ENCODE measurements around the gene KCNQ1. TPM values are rescaled to one million over a fixed set of nuclear protein-coding genes. Genes with fewer than 3 reads are reported as not detected.
"Not testable (repeated sequence)": the region's sequence is repeated elsewhere in the genome, so short reads cannot be mapped to it uniquely, and the experiment has no call there.

Gene KCNQ1
- total RNA-seq, 1 experiment from 2014 or later: 2.3 TPM

DNA sequence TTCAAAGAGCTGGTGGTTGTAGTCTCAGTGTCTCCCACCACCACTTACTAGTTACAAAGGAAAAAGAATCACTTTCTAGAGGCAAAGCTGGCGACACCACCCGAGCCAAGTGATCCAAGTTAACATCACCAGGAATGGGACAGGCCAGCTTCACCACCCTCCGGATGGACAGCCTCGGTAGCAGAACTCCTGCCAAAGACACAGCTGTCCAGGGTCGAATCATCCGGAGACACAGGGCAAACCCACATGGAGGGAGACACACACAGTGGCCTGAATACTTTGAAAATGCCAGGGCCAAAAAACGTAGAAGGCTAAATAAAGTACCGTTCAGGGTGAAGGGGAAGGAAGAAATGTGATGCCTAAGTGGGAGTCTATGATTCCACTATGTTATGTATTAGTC, 33.1 kb downstream of the KCNQ1 start:
- peaks cover 4% of the 10 kb centered on the region; the same call in 1 of the 2 replicates for H3K27me3 ChIP-seq (ENCODE audit: insufficient read depth, low read length)
- Mint-ChIP-seq H3K27me3 (ENCODE audit: low read depth) (peaks cover 93% of the 10 kb centered on the region), H3K4me3 (no peak overlapping the region), H3K36me3 (ENCODE audit: insufficient read depth in 1 of 3, low read depth in 3 of 3) (peaks cover 0 to 12% (median 3%) of the 10 kb centered on the region in 3 experiments; a peak in 4 of 7 replicates), H3K27ac (no peak overlapping the region), H3K9me3 (peaks cover 33 to 42% of the 10 kb centered on the region in 2 experiments), H3K4me1 (no peaks in the 10 kb centered on the region)
- H3K27ac ChIP-seq (ENCODE audit: insufficient read length, low read depth, low read length): no peak overlapping the region
- no peak overlapping the region for H2AK5ac ChIP-seq (ENCODE audit: insufficient read length, low read length)
- no peak overlapping the region for H2BK15ac ChIP-seq (ENCODE audit: low read depth, low read length)
- no CpG with 5 or more reads among the region's 8 CpGs for WGBS (ENCODE audit: extremely low coverage, insufficient read length, low lambda C conversion rate)
- no peaks in the 10 kb centered on the region for H3K4me1 ChIP-seq (ENCODE audit: insufficient read depth, low read length)
- H2AFZ ChIP-seq (ENCODE audit: low read length): no peak overlapping the region
- H3K79me2 ChIP-seq (ENCODE audit: insufficient read depth, low read length): no peaks in the 10 kb centered on the region
- no peak overlapping the region for H2BK20ac ChIP-seq (ENCODE audit: low read depth, low read length, poor library complexity, severe bottlenecking)
- H3K79me1 ChIP-seq (ENCODE audit: insufficient read depth, low read depth, low read length, poor library complexity, severe bottlenecking): no peaks in the 10 kb centered on the region
- no peaks in the 10 kb centered on the region for H3K23me2 ChIP-seq (ENCODE audit: insufficient read length, low read depth, low read length, poor library complexity, severe bottlenecking)
- no peak overlapping the region for H3K4me2 ChIP-seq (ENCODE audit: insufficient read depth, insufficient read length, low read length)
- no peak overlapping the region for H3K9ac ChIP-seq (ENCODE audit: extremely low read depth, insufficient read length, low read length)
- no peak overlapping the region for H3T11ph ChIP-seq (ENCODE audit: low read length)
- no peak overlapping the region for H4K91ac ChIP-seq (ENCODE audit: insufficient read length, low read depth, low read length)
- H3K18ac ChIP-seq (ENCODE audit: insufficient read length, low read depth, low read length): no peak overlapping the region
- no peak overlapping the region for H4K8ac ChIP-seq (replicated peaks; ENCODE audit: insufficient read length, low read depth, low read length)
- H3K56ac ChIP-seq (ENCODE audit: insufficient read length, low read depth, low read length): no peak overlapping the region
- H3K14ac ChIP-seq (ENCODE audit: insufficient read depth, low read length): no peak overlapping the region
- H3K4ac ChIP-seq (ENCODE audit: low read depth, low read length): no peak overlapping the region
- TF ChIP-seq CTCF (conservative IDR thresholded peaks at IDR 0.05): no peak
- no peak for DNase-seq
- H3K23ac ChIP-seq (ENCODE audit: insufficient read length, low read depth, low read length): no peak overlapping the region
- H2BK120ac ChIP-seq (ENCODE audit: low read depth, low read length, poor library complexity, severe bottlenecking): no peak overlapping the region
- H4K5ac ChIP-seq (ENCODE audit: insufficient read length, low read depth, low read length): no peak overlapping the region
- peaks cover 11% of the 10 kb centered on the region for H3K9me3 ChIP-seq (ENCODE audit: control insufficient read depth, low read depth, low read length)
- H2BK5ac ChIP-seq (ENCODE audit: insufficient read length, low read length): no peak overlapping the region
- H4K20me1 ChIP-seq (ENCODE audit: control insufficient read depth, insufficient read depth, insufficient read length): no peaks in the 10 kb centered on the region
- no peak overlapping the region for H2BK12ac ChIP-seq (ENCODE audit: insufficient read length, low read depth, low read length)

DNA sequence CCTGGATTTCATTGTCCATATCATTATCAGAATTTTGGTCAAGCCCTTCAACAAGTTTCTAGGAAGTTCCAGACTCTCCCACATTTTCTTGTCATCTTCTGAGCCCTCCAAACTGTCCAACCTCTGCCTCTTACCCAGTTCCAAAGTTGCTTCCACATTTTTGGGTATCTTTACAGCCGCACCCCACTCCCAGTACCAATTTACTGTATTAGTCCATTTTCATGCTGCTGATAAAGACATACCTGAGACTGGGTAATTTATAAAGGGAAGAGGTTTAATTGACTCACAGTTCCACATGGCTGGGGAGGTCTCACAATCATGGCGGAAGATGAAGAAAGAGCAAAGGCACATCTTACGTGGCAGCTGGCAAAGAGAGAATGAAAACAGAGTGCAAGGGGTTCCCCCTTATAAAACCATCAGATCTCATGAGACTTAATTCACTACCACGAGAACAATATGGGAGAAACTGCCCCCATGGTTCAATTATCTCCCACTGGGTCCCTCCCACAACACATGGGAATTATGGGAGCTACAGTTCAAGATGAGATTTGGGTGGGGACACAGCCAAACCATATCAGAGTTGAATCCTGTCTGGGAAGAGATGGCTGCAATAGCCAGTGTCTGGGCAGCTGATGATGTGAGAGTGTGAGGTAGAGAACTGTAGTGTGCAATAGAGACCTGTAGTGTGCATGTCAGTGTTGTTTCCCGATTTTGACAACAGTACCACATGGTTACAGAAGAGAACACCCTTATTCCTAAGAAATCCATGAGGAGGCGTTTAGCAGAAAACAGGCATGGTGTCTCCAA, 35.5 kb downstream of the KCNQ1 start:
- not testable (repeated sequence) for H3K4me1 Mint-ChIP-seq; H2BK5ac ChIP-seq (ENCODE audit: insufficient read length, low read length)

More for the DNA sequence above, 35.5 kb downstream of the KCNQ1 start:
- Mint-ChIP-seq H3K9me3 (peaks cover 33 to 42% of the 10 kb centered on the region in 2 experiments), H3K36me3 (ENCODE audit: insufficient read depth in 1 of 3, low read depth in 3 of 3) (peaks cover 0 to 12% (median 3%) of the 10 kb centered on the region in 3 experiments; a peak in 4 of 7 replicates), H3K27me3 (ENCODE audit: low read depth) (peaks cover 96% of the 10 kb centered on the region)
- H2AFZ ChIP-seq (ENCODE audit: low read length); H3K14ac ChIP-seq (ENCODE audit: insufficient read depth, low read length); H4K20me1 ChIP-seq (ENCODE audit: control insufficient read depth, insufficient read depth, insufficient read length); H2AK5ac ChIP-seq (ENCODE audit: insufficient read length, low read length); H3K56ac ChIP-seq (ENCODE audit: insufficient read length, low read depth, low read length); H3K27ac ChIP-seq (ENCODE audit: insufficient read length, low read depth, low read length); H3K79me1 ChIP-seq (ENCODE audit: insufficient read depth, low read depth, low read length, poor library complexity, severe bottlenecking); H3K27ac Mint-ChIP-seq; H3K4me3 Mint-ChIP-seq; H3K23ac ChIP-seq (ENCODE audit: insufficient read length, low read depth, low read length); H3K4me1 ChIP-seq (ENCODE audit: insufficient read depth, low read length); H3K18ac ChIP-seq (ENCODE audit: insufficient read length, low read depth, low read length); H3K79me2 ChIP-seq (ENCODE audit: insufficient read depth, low read length); H3K23me2 ChIP-seq (ENCODE audit: insufficient read length, low read depth, low read length, poor library complexity, severe bottlenecking); H4K5ac ChIP-seq (ENCODE audit: insufficient read length, low read depth, low read length); H2BK20ac ChIP-seq (ENCODE audit: low read depth, low read length, poor library complexity, severe bottlenecking); H3K9ac ChIP-seq (ENCODE audit: extremely low read depth, insufficient read length, low read length); H3K4ac ChIP-seq (ENCODE audit: low read depth, low read length); H4K91ac ChIP-seq (ENCODE audit: insufficient read length, low read depth, low read length); H2BK15ac ChIP-seq (ENCODE audit: low read depth, low read length); DNase-seq; H4K8ac ChIP-seq (replicated peaks; ENCODE audit: insufficient read length, low read depth, low read length); H3K27me3 ChIP-seq (ENCODE audit: insufficient read depth, low read length); H3K4me2 ChIP-seq (ENCODE audit: insufficient read depth, insufficient read length, low read length); H2BK120ac ChIP-seq (ENCODE audit: low read depth, low read length, poor library complexity, severe bottlenecking); H3T11ph ChIP-seq (ENCODE audit: low read length); H2BK12ac ChIP-seq (ENCODE audit: insufficient read length, low read depth, low read length): not testable (repeated sequence)
- H3K9me3 ChIP-seq (ENCODE audit: control insufficient read depth, low read depth, low read length): peaks cover 11% of the 10 kb centered on the region
- WGBS (ENCODE audit: extremely low coverage, insufficient read length, low lambda C conversion rate): no CpG with 5 or more reads among the region's 6 CpGs

Measured in H9 (cell line).